ENCODE data around the gene ARHGAP31.
"Not testable (repeated sequence)": the region's sequence is repeated elsewhere in the genome, so short reads cannot be mapped to it uniquely, and the experiment has no call there.

ARHGAP31 gene

GRCh38 chr3:119294696-119295671 lies 801 bp downstream of the ARHGAP31 start:
- DNase-seq: peak; percentile 50

- DNase-seq: no peak
Measured at GRCh38 chr3:119295816-119296726, 1.9 kb downstream of the ARHGAP31 start.

- DNase-seq: no peak
Measured at GRCh38 chr3:119296727-119297122, 2.5 kb downstream of the ARHGAP31 start.

DNA sequence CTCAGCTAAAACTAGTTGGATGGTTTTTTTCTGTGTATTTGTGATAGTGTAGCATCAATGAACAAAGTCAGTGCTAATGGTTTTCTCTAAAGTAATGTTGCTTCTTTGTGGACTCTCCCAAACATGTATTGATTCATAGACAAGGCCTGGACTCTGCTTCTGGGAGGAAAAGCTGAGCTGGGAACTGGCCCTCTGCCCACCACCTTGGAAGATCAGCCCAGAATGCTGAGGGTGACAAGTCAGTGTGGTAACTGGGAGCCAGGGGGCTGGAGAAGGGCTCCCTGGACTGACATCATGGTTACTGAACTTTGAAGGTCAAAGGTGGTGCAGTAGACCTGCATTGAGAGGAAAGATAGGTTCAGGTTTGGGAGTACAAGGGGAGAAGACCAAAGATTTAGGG lies 3.0 kb downstream of the ARHGAP31 start:
- no peak for DNase-seq

GRCh38 chr3:119298565-119298941 lies 4.4 kb downstream of the ARHGAP31 start:
- no peak for DNase-seq

GRCh38 chr3:119300991-119301391 lies 6.8 kb downstream of the ARHGAP31 start:
- DNase-seq: no peak

GRCh38 chr3:119301662-119302061 lies 7.5 kb downstream of the ARHGAP31 start:
- no peak for DNase-seq

DNA sequence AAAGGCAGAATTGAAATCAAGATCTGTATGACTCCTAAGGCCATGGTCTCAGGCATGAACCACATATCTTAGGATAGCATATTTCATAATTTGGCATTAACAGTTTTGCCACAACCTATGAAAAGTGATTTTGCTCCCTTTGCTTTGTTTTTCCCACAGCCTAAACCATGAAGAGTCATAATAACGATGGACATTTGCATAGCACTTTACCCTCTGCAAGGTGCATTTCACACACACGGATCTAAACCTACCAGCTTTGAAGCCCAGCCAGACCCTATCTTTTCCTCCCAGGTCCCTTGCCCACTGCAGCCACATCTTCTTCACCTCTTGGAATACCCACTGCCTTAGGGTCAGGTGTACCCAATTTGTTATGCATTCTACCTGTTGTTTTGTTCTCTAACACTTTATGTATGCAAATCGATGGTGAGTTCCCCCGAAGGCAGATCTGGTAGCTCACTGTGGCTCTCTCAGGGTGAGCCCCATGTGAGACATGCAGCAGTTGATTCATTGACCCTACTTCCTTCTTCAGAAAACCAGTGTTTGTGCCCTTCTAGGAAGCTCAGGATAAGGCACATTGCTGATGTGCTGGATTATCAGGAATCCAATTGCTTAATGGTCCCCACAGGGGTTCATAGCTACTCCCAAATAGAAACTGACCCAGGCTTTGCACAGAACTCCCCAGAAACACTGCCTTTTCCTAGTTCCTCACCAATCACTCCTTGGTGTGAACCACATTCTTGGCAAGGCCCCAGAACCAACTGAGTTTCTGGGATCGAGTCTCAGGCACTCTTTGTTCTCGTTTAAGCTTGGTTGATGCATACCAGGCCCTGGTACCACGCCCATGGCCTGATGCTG lies 8.7 kb downstream of the ARHGAP31 start:
- DNase-seq: no peak

DNA sequence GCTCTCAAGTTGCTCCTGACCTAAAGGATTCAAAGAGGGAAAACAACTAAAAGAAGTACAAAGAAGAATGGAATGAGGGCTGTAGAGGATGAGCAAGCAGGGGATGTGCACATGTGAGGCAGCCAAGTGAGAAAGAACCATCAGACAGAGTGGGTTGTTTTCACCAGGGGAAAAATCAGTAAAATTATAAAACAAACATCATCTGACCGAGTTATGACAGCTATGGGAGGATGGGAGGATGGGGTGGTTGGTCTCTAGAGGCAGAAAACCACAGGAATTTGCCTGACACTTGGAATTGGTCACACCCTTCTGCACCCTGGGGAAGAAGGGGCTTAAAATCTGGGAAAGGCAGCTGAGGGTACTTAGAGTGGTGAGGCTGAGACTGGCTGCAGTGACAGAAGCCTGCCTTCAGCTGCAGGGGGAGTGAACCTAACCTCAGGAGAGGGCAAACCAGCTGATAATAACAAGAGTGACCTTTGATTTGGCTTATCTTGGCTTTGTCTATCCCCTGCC lies 10.1 kb downstream of the ARHGAP31 start:
- no peak for DNase-seq

DNA sequence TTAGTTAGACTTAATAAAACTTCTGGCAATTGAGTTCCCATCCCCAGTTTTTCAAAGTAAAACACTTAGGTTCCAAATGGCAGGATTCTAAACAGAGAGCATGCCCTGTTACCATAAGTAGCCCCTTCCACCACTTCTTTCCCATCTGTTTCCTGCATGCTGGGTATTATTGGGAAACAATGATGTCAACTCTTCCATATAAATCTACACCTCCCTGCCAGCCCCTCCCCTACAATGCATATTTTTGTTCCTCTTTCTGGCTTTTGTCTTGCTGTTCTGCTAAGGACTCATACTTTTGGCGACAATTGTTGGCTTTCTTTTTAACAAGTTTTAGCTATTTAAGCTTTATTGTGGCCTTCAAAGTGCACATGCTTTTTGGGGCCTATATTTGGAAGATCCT lies 11.1 kb downstream of the ARHGAP31 start:
- DNase-seq: peak; percentile 42

- DNase-seq: not testable (repeated sequence)
Measured at GRCh38 chr3:119306378-119306777, 12.2 kb downstream of the ARHGAP31 start.

DNA sequence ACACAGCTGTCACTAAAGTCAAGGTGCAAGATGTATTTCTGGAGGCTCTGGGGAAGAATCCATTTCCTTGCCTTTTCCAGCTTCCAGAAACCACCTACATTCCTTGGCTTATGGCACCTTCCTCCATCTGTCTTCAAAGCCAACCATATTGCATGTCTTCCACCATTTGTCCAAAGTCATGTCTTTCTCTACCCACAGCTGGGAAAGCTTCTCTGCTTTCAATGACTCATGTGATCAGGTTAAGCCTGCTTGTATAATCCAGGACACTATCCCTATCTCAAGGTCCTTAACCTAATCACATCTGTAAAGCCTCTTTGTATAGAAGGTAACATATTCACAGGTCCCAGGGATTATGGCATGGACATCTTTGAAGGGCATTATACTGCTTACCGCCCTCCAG lies 14.2 kb downstream of the ARHGAP31 start:
- DNase-seq: no peak

DNA sequence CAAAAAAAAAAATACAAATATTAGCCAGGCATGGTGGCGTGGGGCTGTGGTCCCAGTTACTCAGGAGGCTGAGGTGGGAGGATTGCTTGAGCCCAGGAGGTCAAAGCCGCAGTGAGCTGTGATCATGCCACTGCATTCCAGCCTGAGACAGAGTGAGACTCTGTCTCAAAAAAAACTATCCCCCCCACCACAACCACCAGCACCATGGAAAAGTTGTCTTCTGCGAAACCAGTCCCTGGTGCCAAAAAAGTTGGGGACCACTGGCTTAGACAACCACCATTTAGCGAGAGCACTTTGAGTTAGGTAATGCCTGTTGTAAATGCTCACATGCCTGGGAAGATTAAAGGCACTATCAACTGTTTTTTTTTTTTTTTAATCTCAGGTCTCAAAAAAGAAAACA lies 15.4 kb downstream of the ARHGAP31 start:
- no peak for DNase-seq

DNA sequence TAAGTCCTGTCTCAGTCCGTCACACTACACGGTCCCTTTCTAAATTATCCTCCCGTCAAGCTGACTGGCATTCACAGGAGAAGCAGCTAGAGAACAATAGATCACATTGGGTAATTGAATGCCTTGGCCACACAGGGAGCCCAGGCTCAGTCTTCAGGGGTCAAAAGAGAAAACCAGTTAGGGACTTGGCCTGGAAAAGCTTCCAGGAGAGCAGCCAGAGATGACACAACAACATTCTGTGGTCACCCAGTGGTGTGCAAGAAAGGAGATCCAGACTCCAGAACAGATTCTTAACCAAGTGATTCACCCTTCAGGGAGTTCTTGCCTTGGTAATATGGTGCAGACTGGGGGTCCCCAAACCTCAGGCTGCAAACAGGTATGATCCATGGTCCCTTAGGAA lies 15.9 kb downstream of the ARHGAP31 start:
- no peak for DNase-seq

GRCh38 chr3:119311081-119311925 lies 17.1 kb downstream of the ARHGAP31 start:
- no peak for DNase-seq

- no peak for DNase-seq
Measured at GRCh38 chr3:119313461-119313860, 19.3 kb downstream of the ARHGAP31 start.

DNA sequence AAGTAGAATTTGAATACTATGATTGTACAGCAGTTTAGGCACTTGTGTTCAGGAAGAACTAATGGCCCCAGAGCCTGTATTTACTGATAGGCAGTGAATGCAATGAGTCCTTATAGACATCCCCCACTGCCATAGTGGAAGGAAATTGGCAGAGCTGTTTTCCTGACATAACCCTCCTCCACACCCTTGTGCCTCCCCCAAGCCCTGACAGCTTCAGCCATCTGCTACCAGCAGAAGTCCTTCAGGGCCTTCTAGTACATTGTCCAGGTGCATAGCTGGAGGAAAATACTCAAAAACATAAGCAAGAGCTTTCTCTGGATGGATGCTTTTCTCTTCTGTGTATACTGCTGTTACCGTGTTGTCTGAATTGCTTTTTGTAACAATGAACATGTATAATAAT lies 20.6 kb downstream of the ARHGAP31 start:
- no peak for DNase-seq

GRCh38 chr3:119315600-119316312 lies 21.6 kb downstream of the ARHGAP31 start:
- DNase-seq: no peak

DNA sequence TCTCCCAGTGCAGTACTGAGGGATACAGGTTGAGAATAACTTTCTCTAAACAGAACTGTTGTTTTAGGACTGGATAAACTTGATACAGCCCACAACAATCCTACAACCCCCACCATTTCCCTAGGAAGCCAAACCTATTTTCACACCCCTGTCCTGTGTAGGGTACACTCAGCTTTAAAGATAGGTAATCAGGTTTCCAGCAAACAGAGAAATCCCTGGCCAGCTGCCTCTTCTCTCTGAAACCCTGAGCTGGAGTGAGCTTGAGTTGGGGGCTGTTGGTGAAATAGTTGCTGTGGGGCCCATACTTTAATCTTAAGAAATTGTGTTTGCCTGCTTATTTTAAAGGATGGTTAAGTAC lies 22.1 kb downstream of the ARHGAP31 start:
- DNase-seq: no peak

DNA sequence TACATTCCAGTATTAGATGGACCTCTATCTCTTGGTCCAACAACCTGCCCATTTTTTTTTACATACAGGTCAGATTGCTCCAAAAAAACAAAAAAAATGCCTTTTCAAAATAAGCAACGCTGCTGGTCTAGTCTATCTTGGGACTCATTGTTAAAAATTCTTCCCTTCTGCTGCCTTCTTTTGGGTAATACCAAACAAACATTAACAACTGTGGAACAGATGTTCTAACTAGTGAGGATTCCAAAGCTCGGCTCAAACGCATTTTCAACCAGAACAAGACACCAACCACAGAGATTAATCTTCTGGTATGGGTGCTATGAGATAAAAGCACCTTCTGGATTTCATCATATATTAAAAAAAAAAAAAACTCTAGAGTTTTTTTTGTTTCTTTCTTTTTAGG lies 24.7 kb downstream of the ARHGAP31 start:
- DNase-seq: peak; percentile 85

DNA sequence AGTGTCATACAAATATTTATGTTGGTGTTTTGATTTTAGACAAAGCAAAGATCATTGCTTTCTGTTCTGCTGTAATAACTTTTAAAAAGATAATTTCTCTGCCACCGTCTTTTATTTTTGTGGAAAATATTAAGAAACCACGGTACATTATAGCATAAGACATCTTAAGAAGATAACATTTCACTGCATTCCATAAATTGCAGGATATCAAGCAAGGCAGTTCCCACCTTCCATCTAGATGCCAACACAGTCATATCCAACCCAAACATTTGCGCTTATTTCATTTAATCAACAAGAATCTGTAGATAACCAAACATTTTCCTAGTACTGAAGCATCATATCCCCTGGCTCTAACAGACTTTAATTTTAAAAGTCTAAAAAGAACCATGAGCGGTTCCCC lies 25.1 kb downstream of the ARHGAP31 start:
- DNase-seq: no peak
